KMS-11 (cell line): ENCODE measurements around the gene C14orf93.

Source experiments
- H2AFZ ChIP-seq: fragments of 200-600 bp; sonication (generic); 2 replicates; pipeline ENCODE4 v1.6.1; 2016; ENCODE audit warnings: antibody characterized with exemption, mixed run types, low read depth
- H3K27ac ChIP-seq: fragments of 200-600 bp; sonication (generic); 2 replicates; pipeline ENCODE4 v1.6.1; 2016; ENCODE audit warnings: mild to moderate bottlenecking, mixed run types
- H3K27me3 ChIP-seq: fragments of 200-600 bp; sonication (generic); 2 replicates; pipeline ENCODE4 v1.6.1; 2017; ENCODE audit warnings: mild to moderate bottlenecking, low read depth, mixed run types, moderate library complexity; ENCODE audit not compliant: insufficient read depth
- H3K36me3 ChIP-seq: fragments of 200-600 bp; sonication (generic); 2 replicates; pipeline ENCODE4 v1.6.1; 2017; ENCODE audit warnings: mild to moderate bottlenecking, mixed run types; ENCODE audit not compliant: insufficient read depth
- H3K4me1 ChIP-seq: fragments of 200-600 bp; sonication (generic); 2 replicates; pipeline ENCODE4 v1.6.1; 2016; ENCODE audit warnings: mild to moderate bottlenecking, low read depth, mixed run types; ENCODE audit not compliant: poor library complexity, severe bottlenecking
- H3K4me2 ChIP-seq: fragments of 200-600 bp; sonication (generic); 2 replicates; pipeline ENCODE4 v1.7.0; 2016; ENCODE audit warnings: mild to moderate bottlenecking, mixed run types
- H3K4me3 ChIP-seq: fragments of 200-600 bp; sonication (generic); IDR thresholded peaks from 2 replicates; pipeline ENCODE4 v1.6.1; 2017; ENCODE audit warnings: low read depth, low read length, mixed read lengths; ENCODE audit not compliant: insufficient read depth
- H3K79me2 ChIP-seq: fragments of 200-600 bp; sonication (generic); 2 replicates; pipeline ENCODE4 v1.6.1; 2016; ENCODE audit warnings: low read depth, mixed run types; ENCODE audit not compliant: insufficient read depth
- H3K9ac ChIP-seq: fragments of 200-600 bp; sonication (generic); 2 replicates; pipeline ENCODE4 v1.6.1; 2016; ENCODE audit warnings: mild to moderate bottlenecking, mixed run types
- H4K20me1 ChIP-seq: fragments of 200-600 bp; sonication (generic); 2 replicates; pipeline ENCODE4 v1.6.1; 2016; ENCODE audit warnings: mild to moderate bottlenecking, mixed run types; ENCODE audit not compliant: insufficient read depth
- CTCF ChIP-seq: fragments of 200-600 bp; sonication (generic); conservative IDR thresholded peaks from 2 replicates; pipeline ENCODE4 v1.6.1; 2017; ENCODE audit warnings: low read depth, mild to moderate bottlenecking, antibody characterized with exemption, low read length, moderate library complexity, mixed read lengths

The C14orf93 gene

GRCh38 chr14:23054000-23054811 is 44.3 kb upstream of the C14orf93 start:
- no peak overlapping the region for H3K9ac ChIP-seq
- no peak overlapping the region for H3K27ac ChIP-seq
- H2AFZ ChIP-seq, result no peak overlapping the region
- no peak for TF ChIP-seq CTCF
- H3K4me2 ChIP-seq, result no peak overlapping the region
- no peaks in the 10 kb centered on the region for H3K79me2 ChIP-seq
- peaks cover 12% of the 10 kb centered on the region for H3K4me1 ChIP-seq
- H3K36me3 ChIP-seq, result no peaks in the 10 kb centered on the region
- no peak overlapping the region for H3K4me3 ChIP-seq
- H3K27me3 ChIP-seq, result no peaks in the 10 kb centered on the region
- no peaks in the 10 kb centered on the region for H4K20me1 ChIP-seq

- H3K36me3 ChIP-seq, result no peaks in the 10 kb centered on the region
- no peak overlapping the region for H3K27ac ChIP-seq
- H2AFZ ChIP-seq, result no peak overlapping the region
- H3K9ac ChIP-seq, result no peak overlapping the region
- no peaks in the 10 kb centered on the region for H3K79me2 ChIP-seq
- H3K27me3 ChIP-seq, result no peaks in the 10 kb centered on the region
- H4K20me1 ChIP-seq, result no peaks in the 10 kb centered on the region
- H3K4me1 ChIP-seq, result peaks cover 12% of the 10 kb centered on the region
- H3K4me2 ChIP-seq, result no peak overlapping the region
- TF ChIP-seq CTCF, result no peak
- H3K4me3 ChIP-seq, result no peak overlapping the region
Measured at GRCh38 chr14:23053426-23053825, 43.5 kb upstream of the C14orf93 start.

GRCh38 chr14:23052671-23053070 is 42.7 kb upstream of the C14orf93 start:
- no peak for TF ChIP-seq CTCF
- Histone ChIP-seq H3K79me2 (no peaks in the 10 kb centered on the region), H3K4me1 (peaks cover 12% of the 10 kb centered on the region), H3K27ac (no peak overlapping the region), H3K36me3 (no peaks in the 10 kb centered on the region), H3K4me3 (no peak overlapping the region), H3K27me3 (no peaks in the 10 kb centered on the region), H3K9ac (no peak overlapping the region), H3K4me2 (no peak overlapping the region), H4K20me1 (no peaks in the 10 kb centered on the region), H2AFZ (no peak overlapping the region)

- no peak for TF ChIP-seq CTCF
- Histone ChIP-seq H3K4me1 (peaks cover 12% of the 10 kb centered on the region), H3K27ac (no peak overlapping the region), H3K4me2 (no peak overlapping the region), H4K20me1 (no peaks in the 10 kb centered on the region), H2AFZ (no peak overlapping the region), H3K79me2 (no peaks in the 10 kb centered on the region), H3K9ac (no peak overlapping the region), H3K4me3 (no peak overlapping the region), H3K36me3 (no peaks in the 10 kb centered on the region), H3K27me3 (no peaks in the 10 kb centered on the region)
Measured at GRCh38 chr14:23052182-23052623, 42.3 kb upstream of the C14orf93 start.
